ENCODE results near the gene MAP2K3. TPM values are rescaled to one million over a fixed set of nuclear protein-coding genes. Genes with fewer than 3 reads are reported as not detected.

Gene MAP2K3
- total RNA-seq, 4 donors from 2014 or later, result 23.3 to 42.4 (median 30.5) TPM

DNA sequence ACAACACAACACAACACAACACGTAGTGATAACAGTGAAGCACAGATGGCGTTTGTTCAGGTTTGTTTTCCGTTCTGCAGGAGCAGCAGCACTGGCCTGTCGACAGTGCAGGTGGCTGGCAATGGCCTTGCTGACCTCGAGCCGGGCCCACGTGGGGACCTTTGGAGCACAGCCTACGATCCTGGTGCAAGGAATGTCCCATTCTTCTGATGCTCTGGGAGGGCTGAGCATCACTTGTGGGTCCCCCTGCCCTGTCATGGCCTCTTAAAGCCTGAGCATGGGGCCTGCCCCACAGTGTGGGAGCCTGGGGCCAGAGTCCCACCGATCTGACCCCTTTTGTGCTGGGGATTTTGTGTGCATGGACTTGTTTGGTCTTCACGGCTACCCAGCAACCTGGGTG lies 6.8 kb downstream of the MAP2K3 start:
- no peak for DNase-seq (ENCODE audit: extremely low spot score)
- Histone ChIP-seq H3K27me3 (no peaks in the 10 kb centered on the region), H3K9me3 (no peaks in the 10 kb centered on the region), H3K36me3 (peaks cover 0 to 17% (median 3%) of the 10 kb centered on the region in 4 donors), H3K4me3 (no peak overlapping the region), H3K4me1 (peaks cover 60 to 88% (median 72%) of the 10 kb centered on the region in 4 donors), H3K27ac (replicated peaks in 1 of 4) (no peak overlapping the region)
- intact Hi-C loops (cut with DNase I), result no loop called here
- 74% methylated on average over 10 of the region's 10 CpGs for WGBS
- no peak for TF ChIP-seq POLR2AphosphoS5 (IDR thresholded peaks at IDR 0.05)
- no peak for TF ChIP-seq POLR2A (IDR thresholded peaks at IDR 0.05; ENCODE audit: low read depth)
- TF ChIP-seq, protein P1, sequence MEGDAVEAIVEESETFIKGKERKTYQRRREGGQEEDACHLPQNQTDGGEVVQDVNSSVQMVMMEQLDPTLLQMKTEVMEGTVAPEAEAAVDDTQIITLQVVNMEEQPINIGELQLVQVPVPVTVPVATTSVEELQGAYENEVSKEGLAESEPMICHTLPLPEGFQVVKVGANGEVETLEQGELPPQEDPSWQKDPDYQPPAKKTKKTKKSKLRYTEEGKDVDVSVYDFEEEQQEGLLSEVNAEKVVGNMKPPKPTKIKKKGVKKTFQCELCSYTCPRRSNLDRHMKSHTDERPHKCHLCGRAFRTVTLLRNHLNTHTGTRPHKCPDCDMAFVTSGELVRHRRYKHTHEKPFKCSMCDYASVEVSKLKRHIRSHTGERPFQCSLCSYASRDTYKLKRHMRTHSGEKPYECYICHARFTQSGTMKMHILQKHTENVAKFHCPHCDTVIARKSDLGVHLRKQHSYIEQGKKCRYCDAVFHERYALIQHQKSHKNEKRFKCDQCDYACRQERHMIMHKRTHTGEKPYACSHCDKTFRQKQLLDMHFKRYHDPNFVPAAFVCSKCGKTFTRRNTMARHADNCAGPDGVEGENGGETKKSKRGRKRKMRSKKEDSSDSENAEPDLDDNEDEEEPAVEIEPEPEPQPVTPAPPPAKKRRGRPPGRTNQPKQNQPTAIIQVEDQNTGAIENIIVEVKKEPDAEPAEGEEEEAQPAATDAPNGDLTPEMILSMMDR (IDR thresholded peaks at IDR 0.05), result no peak
- TF ChIP-seq EP300 (IDR thresholded peaks at IDR 0.05), result no peak

DNA sequence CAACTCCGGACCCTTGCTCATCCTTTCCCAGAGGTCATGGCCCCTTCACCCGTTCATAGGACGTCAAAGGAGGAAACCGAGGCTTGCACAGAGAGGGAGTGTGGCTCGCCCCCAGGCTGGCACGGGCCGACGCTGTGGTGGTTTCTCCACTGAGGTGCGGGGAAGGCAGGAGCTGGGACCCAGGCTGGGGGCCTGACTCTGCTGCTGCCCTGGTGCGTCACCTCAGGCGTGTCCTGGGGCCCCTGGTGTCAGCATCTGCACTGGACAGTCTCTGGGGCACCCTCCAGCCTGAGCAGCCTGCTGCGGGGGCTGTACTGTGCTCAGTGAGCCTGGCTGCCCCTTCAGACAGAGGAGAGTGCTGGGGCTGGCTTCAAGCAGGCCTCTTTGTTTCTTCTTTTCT lies 7.4 kb downstream of the MAP2K3 start:
- no peaks in the 10 kb centered on the region for H3K27me3 ChIP-seq
- H3K9me3 ChIP-seq, result no peaks in the 10 kb centered on the region
- TF ChIP-seq, protein P1 (IDR thresholded peaks at IDR 0.05), result no peak
- TF ChIP-seq POLR2AphosphoS5 (IDR thresholded peaks at IDR 0.05) (no peak), POLR2A (IDR thresholded peaks at IDR 0.05; ENCODE audit: low read depth) (no peak), EP300 (IDR thresholded peaks at IDR 0.05) (no peak)
- DNase-seq (ENCODE audit: extremely low spot score), result no peak
- H3K4me1 ChIP-seq, result peaks cover 60 to 88% (median 72%) of the 10 kb centered on the region in 4 donors
- WGBS, result 68% methylated on average over 12 of the region's 12 CpGs
- H3K4me3 ChIP-seq, result no peak overlapping the region
- no peak overlapping the region for H3K27ac ChIP-seq (replicated peaks in 1 of 4)
- peaks cover 0 to 17% (median 3%) of the 10 kb centered on the region in 4 donors for H3K36me3 ChIP-seq
- intact Hi-C loops (cut with DNase I), result no loop called here

DNA sequence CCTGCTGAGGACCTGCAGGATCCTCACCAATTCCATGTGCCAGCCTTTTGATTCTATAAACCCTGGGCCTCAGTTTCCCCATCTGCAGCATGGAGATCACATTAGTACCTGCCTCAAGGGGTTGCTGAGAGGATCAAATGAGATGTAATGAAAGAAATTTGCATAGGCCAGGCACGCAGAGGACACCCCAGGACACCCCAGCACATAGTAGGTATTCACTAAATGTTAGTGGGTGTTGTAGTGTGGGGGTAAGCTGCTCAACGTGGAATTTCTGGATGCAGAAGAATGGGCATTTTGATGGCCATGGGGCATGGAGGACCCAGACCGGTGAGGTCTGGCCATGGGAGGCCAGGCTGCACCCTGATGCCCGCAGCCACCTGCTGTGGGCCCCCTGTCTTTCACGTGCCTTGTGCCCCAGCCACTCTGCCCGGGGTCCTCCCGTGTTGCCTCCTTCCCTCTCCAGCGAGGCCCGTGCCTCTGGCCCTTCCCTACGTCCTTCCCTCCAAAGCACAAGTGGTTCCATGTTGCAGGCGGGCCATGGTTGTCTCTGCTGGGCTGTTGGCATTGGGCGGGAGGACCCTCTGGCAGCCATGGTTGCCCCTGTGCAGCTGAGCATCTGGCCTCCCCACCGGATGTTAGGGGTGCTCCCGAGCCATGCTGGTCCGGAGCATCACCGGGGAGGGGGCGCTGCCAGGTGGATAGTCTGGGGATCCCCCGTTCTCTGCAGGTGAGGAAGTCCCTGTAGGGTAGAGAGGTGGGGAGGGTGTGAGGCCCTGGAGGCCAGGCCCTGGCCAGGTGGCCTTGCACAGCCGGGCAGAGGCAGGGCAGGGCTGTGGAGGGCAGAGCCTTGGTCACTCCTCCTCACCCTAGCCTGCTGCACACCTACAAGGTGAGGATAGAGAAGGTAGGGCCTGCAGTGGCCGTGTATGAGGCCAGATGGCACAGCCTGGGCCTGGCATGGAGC lies 8.6 kb downstream of the MAP2K3 start:
- DNase-seq (ENCODE audit: extremely low spot score), result no peak
- Histone ChIP-seq H3K4me3 (no peak overlapping the region), H3K27me3 (no peaks in the 10 kb centered on the region), H3K9me3 (no peaks in the 10 kb centered on the region), H3K27ac (replicated peaks in 1 of 4) (no peak overlapping the region), H3K36me3 (peaks cover 0 to 18% (median 4%) of the 10 kb centered on the region in 4 donors), H3K4me1 (peaks cover 50 to 87% (median 66%) of the 10 kb centered on the region in 4 donors)
- TF ChIP-seq EP300 (IDR thresholded peaks at IDR 0.05) (no peak), POLR2AphosphoS5 (IDR thresholded peaks at IDR 0.05) (no peak), POLR2A (IDR thresholded peaks at IDR 0.05; ENCODE audit: low read depth) (no peak)
- TF ChIP-seq, protein P1 (IDR thresholded peaks at IDR 0.05), result no peak
- intact Hi-C loops (cut with DNase I), result no loop called here
- WGBS, result 78% methylated on average over 20 of the region's 20 CpGs

DNA sequence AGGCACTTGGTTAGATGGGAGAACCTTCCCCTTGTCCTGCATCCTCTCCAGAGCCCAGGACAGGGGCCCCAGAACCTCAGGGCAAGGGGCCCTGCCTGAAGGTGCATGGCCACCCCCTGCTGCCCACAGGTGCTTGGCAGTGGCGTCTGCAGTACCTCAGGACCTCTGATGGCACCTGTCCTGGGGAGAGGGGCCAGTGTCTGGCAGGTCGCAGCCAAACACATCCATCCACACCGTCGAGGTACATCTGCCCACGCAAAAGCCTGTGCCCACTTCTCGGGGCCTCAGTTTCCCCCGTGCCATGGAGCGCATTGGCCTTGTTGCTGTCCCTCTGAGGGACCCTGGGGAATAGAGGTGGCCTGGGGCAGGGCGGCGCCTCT lies 9.3 kb downstream of the MAP2K3 start:
- no peak for DNase-seq (ENCODE audit: extremely low spot score)
- Histone ChIP-seq H3K4me3 (no peak overlapping the region), H3K27ac (replicated peaks in 1 of 4) (peak overlapping the region in 1 of 4 donors; percentile 52), H3K36me3 (peaks cover 0 to 25% (median 10%) of the 10 kb centered on the region in 4 donors), H3K9me3 (no peaks in the 10 kb centered on the region), H3K27me3 (no peaks in the 10 kb centered on the region), H3K4me1 (peaks cover 44 to 80% (median 59%) of the 10 kb centered on the region in 4 donors)
- WGBS, result 51% methylated on average over 10 of the region's 10 CpGs
- no peak for TF ChIP-seq EP300 (IDR thresholded peaks at IDR 0.05)
- TF ChIP-seq, protein P1 (IDR thresholded peaks at IDR 0.05), result no peak
- TF ChIP-seq POLR2A (IDR thresholded peaks at IDR 0.05; ENCODE audit: low read depth), result no peak
- TF ChIP-seq POLR2AphosphoS5 (IDR thresholded peaks at IDR 0.05), result no peak
- intact Hi-C loops (cut with DNase I), result no loop called here

All from esophagus muscularis mucosa (tissue), 4 donors.